Muscle of leg (tissue), 11 donors: ENCODE measurements around the gene GABRB1. TPM values are rescaled to one million over a fixed set of nuclear protein-coding genes. Genes with fewer than 3 reads are reported as not detected.
A peak's percentile ranks its signal among the peaks of the same experiment; 100 is the strongest.

Experiments used
- DNase-seq: peaks from one replicate; pipeline ENCODE4 v3.0.0; 2013
- H3K27ac ChIP-seq: one replicate; pipeline ENCODE4 v1.5.1; 2013; ENCODE audit warnings: mild to moderate bottlenecking, low read length, control low read depth
- H3K27me3 ChIP-seq: one replicate; pipeline ENCODE4 v1.6.1; 2013; ENCODE audit warnings: low read length; ENCODE audit not compliant: control insufficient read depth, insufficient read depth
- H3K36me3 ChIP-seq: one replicate; pipeline ENCODE4 v1.6.1; 2013; ENCODE audit warnings: low read length; ENCODE audit not compliant: control insufficient read depth, insufficient read depth
- H3K4me1 ChIP-seq: one replicate; pipeline ENCODE4 v1.6.1; 2013; ENCODE audit warnings: low read length; ENCODE audit not compliant: control insufficient read depth, insufficient read depth
- H3K4me3 ChIP-seq: one replicate; pipeline ENCODE4 v1.5.1; 2013; ENCODE audit warnings: low read length, control low read depth
- H3K9me3 ChIP-seq: replicated peaks from 2 replicates; pipeline ENCODE4 v1.6.1; 2013; ENCODE audit warnings: low read depth, low read length; ENCODE audit not compliant: control insufficient read depth
- WGBS: methylation state at CpG from one replicate; pipeline ENCODE4 v1.1.5; 2013; ENCODE audit warnings: missing lambda C conversion rate; ENCODE audit not compliant: insufficient coverage; 5-methylcytosine and 5-hydroxymethylcytosine counted together
- polyA plus RNA-seq, 8 donors: library from polyadenylated mRNA; unstranded; fragments of 120-200 nt; gene quantifications; one replicate each; pipeline versions ENCODE4 v1.2.1 to v1.2.3, GENCODE V29; 2013; ENCODE audit warnings: inconsistent platforms in 1 of 8, low replicate concordance in 1 of 8; ENCODE audit not compliant: insufficient read length in 8 of 8, insufficient read depth in 1 of 8
- total RNA-seq: library from RNA; stranded (reverse); fragments of 120-200 nt; gene quantifications from one replicate; pipeline ENCODE4 v1.2.4, GENCODE V29; 2013

GABRB1 gene
- total and polyA plus RNA-seq, 9 donors, result 0.12 to 0.26 (median 0.14) TPM; not detected in 6

DNA sequence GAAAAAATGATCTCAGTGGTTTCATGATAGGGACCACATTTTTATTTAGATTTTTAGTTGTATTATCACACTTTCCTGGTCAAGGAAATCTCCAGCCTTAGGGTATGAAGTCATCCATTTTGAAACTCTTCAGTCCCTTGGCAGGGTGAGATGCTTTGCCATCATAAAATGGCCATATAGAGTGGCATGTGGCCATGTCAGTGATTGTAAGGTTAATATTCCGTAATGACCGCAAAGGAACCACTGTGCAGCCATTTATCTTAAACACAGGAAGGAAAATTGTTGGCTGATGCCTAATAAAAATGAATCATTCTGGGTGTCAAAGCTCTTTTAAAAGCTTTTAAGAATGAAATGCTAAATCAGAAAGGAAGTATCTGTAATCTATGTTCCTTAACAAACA is 396.6 kb downstream of the GABRB1 start:
- Histone ChIP-seq H3K9me3 (no peaks in the 10 kb centered on the region), H3K36me3 (no peaks in the 10 kb centered on the region), H3K4me3 (no peak overlapping the region), H3K4me1 (no peaks in the 10 kb centered on the region), H3K27me3 (no peaks in the 10 kb centered on the region), H3K27ac (no peak overlapping the region)
- WGBS, result no CpG with 5 or more reads among the region's 2 CpGs
- no peak for DNase-seq

DNA sequence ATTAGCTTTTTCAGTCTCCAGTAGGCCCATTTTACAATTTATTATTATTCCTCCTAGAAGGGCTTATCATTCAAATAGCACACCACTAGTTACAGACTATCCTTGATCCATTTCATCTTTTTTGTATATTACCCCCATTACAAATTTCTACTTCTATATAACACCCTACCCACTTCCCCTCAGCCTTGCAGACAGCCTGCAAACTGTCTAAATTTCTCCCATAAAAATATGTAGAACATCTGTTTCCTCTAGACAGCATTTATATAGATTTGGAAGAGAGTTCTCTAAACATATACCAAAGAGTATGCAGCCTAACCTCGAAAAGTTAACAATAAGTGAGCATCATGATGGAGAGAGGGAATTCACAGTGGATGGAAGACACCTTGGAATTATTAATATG is 401.4 kb downstream of the GABRB1 start:
- DNase-seq, result no peak
- Histone ChIP-seq H3K9me3 (no peaks in the 10 kb centered on the region), H3K4me3 (no peak overlapping the region), H3K36me3 (no peaks in the 10 kb centered on the region), H3K27me3 (no peaks in the 10 kb centered on the region), H3K4me1 (no peaks in the 10 kb centered on the region), H3K27ac (no peak overlapping the region)
- no CpG with 5 or more reads among the region's 1 CpG for WGBS

DNA sequence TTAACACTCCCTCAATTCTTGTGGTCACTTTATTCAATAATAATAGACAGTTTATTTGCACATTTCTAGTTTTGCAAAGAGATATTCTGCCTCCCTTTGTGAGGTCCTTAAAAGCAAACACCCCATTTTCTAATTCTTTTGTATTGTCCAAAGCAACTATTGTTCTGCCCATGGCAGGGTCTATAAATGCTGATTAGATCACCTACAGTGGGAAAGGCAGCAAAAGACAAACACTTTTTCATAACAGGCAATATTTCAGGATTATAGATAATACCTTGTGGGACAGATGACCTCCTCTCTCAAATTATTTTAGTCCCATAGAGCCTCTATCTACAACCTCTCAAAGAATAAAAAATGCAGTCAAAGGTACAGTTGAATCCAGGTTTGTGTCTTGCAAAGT is 403.6 kb downstream of the GABRB1 start:
- H3K27ac ChIP-seq, result no peak overlapping the region
- no peaks in the 10 kb centered on the region for H3K4me1 ChIP-seq
- no peaks in the 10 kb centered on the region for H3K27me3 ChIP-seq
- H3K4me3 ChIP-seq, result no peak overlapping the region
- no peaks in the 10 kb centered on the region for H3K36me3 ChIP-seq
- DNase-seq, result no peak
- H3K9me3 ChIP-seq, result no peaks in the 10 kb centered on the region

GRCh38 chr4:47442980-47443379 is 411.6 kb downstream of the GABRB1 start:
- H3K27ac ChIP-seq, result no peak overlapping the region
- WGBS, result 100% methylated on average over 1 of the region's 5 CpGs
- peak; percentile 49 for DNase-seq

DNA sequence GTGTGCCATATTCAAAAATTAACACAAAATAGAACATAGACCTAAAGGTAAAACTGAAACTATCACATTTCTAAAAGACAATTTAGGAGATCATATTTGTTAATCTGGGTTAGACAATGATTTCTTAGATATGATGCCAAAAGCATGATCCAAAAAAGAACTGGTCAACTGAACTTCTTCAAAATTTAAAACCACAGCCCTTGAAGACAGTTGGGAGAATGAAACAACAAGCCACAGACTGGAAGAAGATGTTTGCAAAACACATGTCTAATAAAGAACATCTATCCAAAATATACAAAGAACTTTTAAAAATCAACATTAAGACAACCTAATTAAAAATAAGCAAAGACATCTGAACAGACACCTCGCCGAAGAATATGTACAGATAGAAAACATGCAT is 412.7 kb downstream of the GABRB1 start:
- H3K27ac ChIP-seq, result no peak overlapping the region
- 100% methylated on average over 2 of the region's 2 CpGs for WGBS
- no peaks in the 10 kb centered on the region for H3K36me3 ChIP-seq
- no peak for DNase-seq
- H3K4me1 ChIP-seq, result no peaks in the 10 kb centered on the region
- H3K4me3 ChIP-seq, result no peak overlapping the region
- H3K27me3 ChIP-seq, result no peaks in the 10 kb centered on the region
- H3K9me3 ChIP-seq, result no peaks in the 10 kb centered on the region

More at GRCh38 chr4:47442980-47443379, 411.6 kb downstream of the GABRB1 start:
- Histone ChIP-seq H3K9me3 (no peaks in the 10 kb centered on the region), H3K4me3 (no peak overlapping the region), H3K36me3 (no peaks in the 10 kb centered on the region), H3K4me1 (no peaks in the 10 kb centered on the region), H3K27me3 (no peaks in the 10 kb centered on the region)

- H3K27ac ChIP-seq, result no peak overlapping the region
Observed at GRCh38 chr4:47451657-47452056, 420.3 kb downstream of the GABRB1 start.

GRCh38 chr4:47462799-47463234 is 431.4 kb downstream of the GABRB1 start:
- DNase-seq, result no peak
- no peaks in the 10 kb centered on the region for H3K36me3 ChIP-seq
- H3K4me3 ChIP-seq, result peak overlapping the region; percentile 83
- H3K27me3 ChIP-seq, result no peaks in the 10 kb centered on the region
- no CpG with 5 or more reads among the region's 6 CpGs for WGBS
- peaks cover 4% of the 10 kb centered on the region for H3K4me1 ChIP-seq
- H3K27ac ChIP-seq, result no peak overlapping the region
- no peaks in the 10 kb centered on the region for H3K9me3 ChIP-seq

More at GRCh38 chr4:47451657-47452056, 420.3 kb downstream of the GABRB1 start:
- DNase-seq, result no peak
- Histone ChIP-seq H3K36me3 (peaks cover 2% of the 10 kb centered on the region), H3K4me1 (no peaks in the 10 kb centered on the region), H3K4me3 (no peak overlapping the region), H3K27me3 (no peaks in the 10 kb centered on the region), H3K9me3 (no peaks in the 10 kb centered on the region)
- 60% methylated on average over 1 of the region's 4 CpGs for WGBS

DNA sequence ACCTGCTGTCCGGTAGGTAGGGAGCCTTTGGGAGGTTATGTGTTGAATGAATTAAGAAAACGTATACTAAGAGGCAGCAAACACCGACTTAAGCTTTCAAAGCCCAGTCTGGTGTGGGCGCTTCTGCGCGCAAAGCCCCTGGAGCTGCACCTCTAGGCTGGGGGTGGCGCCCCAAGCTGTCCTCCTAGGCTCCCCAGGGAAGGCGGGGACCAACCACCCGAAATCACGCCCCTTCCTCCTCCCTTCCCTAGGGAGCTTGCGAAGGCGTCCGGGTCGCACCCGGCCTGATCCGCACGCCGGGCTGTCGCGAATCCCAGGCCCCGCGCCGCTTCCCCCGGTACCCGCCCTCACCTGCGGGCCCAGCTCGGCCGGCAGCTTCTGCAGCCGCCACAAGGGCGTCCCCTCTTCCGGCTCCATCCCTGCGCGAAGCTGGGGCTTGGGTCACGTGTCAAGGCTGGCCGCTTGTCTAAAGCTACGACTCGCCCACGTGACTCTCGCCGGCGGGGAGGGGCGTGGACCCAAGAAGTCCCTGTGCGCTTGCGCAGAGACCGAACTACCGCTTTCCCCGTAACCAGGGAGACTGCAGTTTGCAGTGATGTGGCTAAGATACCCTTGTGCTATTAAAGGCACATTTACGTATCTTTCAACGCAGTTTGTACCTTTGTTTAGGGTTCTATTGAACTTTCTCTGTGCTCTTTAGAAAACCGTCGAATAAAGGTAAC is 432.0 kb downstream of the GABRB1 start, which contains the start of gene COMMD8:
TSS of gene COMMD8 (minus strand) at position 468 of the 722 bp plus-strand sequence. CDS start at position 417, 51 bp downstream.
- Histone ChIP-seq H3K9me3 (no peaks in the 10 kb centered on the region), H3K4me1 (peaks cover 4% of the 10 kb centered on the region), H3K36me3 (no peaks in the 10 kb centered on the region), H3K4me3 (peak within 1 kb of the TSS; percentile 83), H3K27me3 (no peaks in the 10 kb centered on the region), H3K27ac (no peak within 1 kb of the TSS)
- DNase-seq, result peak; percentile 98
- WGBS, result 0% methylated on average over 36 of the region's 51 CpGs

GRCh38 chr4:47465004-47465403 is 433.6 kb downstream of the GABRB1 start:
- no peak for DNase-seq
- no peaks in the 10 kb centered on the region for H3K27me3 ChIP-seq
- H3K36me3 ChIP-seq, result no peaks in the 10 kb centered on the region
- H3K4me1 ChIP-seq, result peaks cover 4% of the 10 kb centered on the region
- WGBS, result no CpG with 5 or more reads among the region's 2 CpGs
- no peaks in the 10 kb centered on the region for H3K9me3 ChIP-seq
- no peak overlapping the region for H3K4me3 ChIP-seq
- H3K27ac ChIP-seq, result no peak overlapping the region

GRCh38 chr4:47466056-47466785 is 434.9 kb downstream of the GABRB1 start:
- peaks cover 4% of the 10 kb centered on the region for H3K4me1 ChIP-seq
- no peak for DNase-seq
- H3K36me3 ChIP-seq, result no peaks in the 10 kb centered on the region
- H3K4me3 ChIP-seq, result no peak overlapping the region
- H3K9me3 ChIP-seq, result no peaks in the 10 kb centered on the region
- H3K27me3 ChIP-seq, result no peaks in the 10 kb centered on the region
- whole genome bisulfite sequencing, result no CpG with 5 or more reads among the region's 2 CpGs
- no peak overlapping the region for H3K27ac ChIP-seq
